Activated naive CD8-positive, alpha-beta T cell (primary cell): Measurements from ENCODE around the gene BPIFB2.

ENCODE experiments used
- H3K27ac Mint-ChIP-seq: one replicate; pipeline ENCODE4 v1.8.0; 2021; ENCODE audit warnings: mixed read lengths
- H3K27me3 Mint-ChIP-seq: one replicate; pipeline ENCODE4 v1.8.0; 2021; ENCODE audit warnings: mixed read lengths
- H3K36me3 Mint-ChIP-seq: one replicate; pipeline ENCODE4 v1.8.0; 2021; ENCODE audit warnings: mixed read lengths
- H3K4me1 Mint-ChIP-seq: one replicate; pipeline ENCODE4 v1.8.0; 2021; ENCODE audit warnings: low read depth, mixed read lengths
- H3K4me3 Mint-ChIP-seq: one replicate; pipeline ENCODE4 v1.8.0; 2021; ENCODE audit warnings: mild to moderate bottlenecking, mixed read lengths
- H3K9me3 Mint-ChIP-seq: one replicate; pipeline ENCODE4 v1.8.0; 2021; ENCODE audit warnings: low read depth, mixed read lengths

Gene BPIFB2

DNA sequence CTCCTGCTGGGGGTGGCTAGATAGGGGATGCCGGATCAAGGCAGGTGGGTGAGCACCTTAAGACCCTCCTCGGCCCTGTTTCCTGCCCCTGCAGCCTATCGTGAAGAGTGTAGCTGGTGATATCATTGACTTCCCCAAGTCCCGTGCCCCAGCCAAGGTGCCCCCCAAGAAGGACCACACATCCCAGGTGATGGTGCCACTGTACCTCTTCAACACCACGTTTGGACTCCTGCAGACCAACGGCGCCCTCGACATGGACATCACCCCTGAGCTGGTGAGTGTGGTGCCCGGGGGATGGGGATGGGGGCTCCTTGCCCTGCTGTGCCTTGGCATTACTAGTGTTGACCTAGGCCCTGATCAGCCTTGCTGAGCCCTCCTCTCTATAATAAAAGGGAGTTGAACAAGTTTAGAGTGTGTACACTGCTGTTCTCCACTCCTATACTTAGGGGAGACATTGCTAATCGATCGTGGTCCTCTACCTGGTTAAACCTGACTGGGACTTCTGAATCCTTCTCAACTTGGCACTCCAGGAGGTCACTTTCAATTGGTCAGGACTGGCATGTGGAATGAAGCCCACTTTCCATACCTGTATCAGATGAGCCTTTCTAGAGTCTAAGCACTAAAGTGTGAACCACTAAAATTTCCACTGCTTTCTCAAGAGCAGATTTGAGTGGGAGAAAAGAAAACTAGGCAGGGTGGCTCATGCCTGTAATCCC lies 57.2 kb downstream of the BPIFB2 start:
- Mint-ChIP-seq H3K27ac (no peak overlapping the region), H3K36me3 (no peaks in the 10 kb centered on the region), H3K4me3 (no peak overlapping the region), H3K9me3 (no peaks in the 10 kb centered on the region), H3K4me1 (peaks cover 3% of the 10 kb centered on the region), H3K27me3 (no peaks in the 10 kb centered on the region)

DNA sequence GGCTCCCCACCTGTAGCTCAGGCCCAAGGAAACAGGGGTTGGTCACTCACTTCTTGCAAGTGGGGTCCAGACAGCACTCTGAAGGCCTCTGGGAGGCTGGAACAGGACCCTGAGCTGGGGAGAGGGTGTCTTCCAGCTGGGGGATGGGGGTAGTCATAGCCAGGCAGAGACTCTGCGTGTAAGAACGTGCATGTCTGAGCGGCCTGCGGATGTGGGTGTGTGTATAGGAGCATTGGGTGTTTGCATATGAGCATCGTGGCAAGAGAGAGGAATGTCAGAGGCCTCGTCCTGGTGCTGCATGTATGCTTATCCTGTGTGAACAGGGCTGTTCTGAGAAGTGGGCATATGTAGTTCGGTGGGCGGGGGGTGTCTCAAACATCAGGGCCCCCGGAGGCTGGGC lies 58.3 kb downstream of the BPIFB2 start:
- Mint-ChIP-seq H3K36me3 (no peaks in the 10 kb centered on the region), H3K9me3 (no peaks in the 10 kb centered on the region), H3K4me3 (no peak overlapping the region), H3K27me3 (no peaks in the 10 kb centered on the region), H3K27ac (no peak overlapping the region), H3K4me1 (peaks cover 3% of the 10 kb centered on the region)

DNA sequence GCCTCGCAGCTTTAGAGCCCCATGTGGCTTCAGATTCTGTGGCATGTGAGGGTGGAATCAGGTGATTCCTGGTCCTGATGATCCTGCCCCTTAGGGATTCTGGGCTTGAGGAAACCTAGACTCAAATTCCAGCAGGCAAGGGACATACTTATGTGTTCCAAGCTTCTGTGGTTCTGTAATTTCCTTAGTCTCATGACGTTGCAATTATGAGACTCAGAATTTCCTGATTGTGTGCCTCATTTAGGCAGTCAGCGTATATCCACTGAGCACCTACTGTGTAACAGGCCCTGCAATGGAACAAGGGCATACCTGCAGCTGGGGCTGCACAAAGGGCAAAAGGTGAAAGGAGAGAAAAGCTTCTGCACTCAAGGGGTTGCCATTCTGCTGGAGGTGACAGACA lies 60.3 kb downstream of the BPIFB2 start:
- Mint-ChIP-seq H3K27ac (no peak overlapping the region), H3K9me3 (no peaks in the 10 kb centered on the region), H3K36me3 (no peaks in the 10 kb centered on the region), H3K4me1 (peaks cover 3% of the 10 kb centered on the region), H3K4me3 (no peak overlapping the region), H3K27me3 (no peaks in the 10 kb centered on the region)

DNA sequence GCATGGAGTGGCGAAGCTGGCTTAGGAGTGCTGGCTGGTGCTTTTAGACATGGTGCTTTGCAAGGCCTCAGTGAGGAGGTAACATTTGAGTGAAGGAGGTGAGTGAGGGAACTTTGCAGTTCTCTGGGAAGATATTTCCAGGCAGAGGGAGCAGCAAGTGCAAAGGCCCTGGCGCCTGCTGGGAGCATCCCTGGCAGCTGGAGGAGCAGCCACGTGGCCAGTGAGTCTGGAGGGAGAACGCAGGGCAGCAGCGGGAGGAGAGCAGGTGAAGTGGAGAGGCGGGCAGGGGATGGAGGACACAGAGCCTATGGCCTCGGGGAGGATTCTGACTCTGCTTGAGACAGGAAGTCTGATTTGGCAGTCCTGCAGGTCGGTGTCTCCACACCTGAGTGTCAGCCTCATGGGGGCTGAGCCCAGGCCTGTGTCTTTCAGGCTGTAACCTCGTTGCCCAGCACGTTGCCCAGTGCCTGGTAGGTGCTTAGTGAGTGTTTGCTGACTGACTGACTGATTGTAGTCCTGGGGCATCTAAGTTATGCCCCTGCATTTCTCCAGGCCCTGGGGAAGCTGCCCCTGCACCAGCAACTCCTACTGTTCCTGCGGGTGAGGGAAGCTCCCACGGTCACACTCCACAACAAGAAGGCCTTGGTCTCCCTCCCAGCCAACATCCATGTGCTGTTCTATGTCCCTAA lies 60.9 kb downstream of the BPIFB2 start:
- H3K9me3 Mint-ChIP-seq: no peaks in the 10 kb centered on the region
- H3K27me3 Mint-ChIP-seq: no peaks in the 10 kb centered on the region
- no peaks in the 10 kb centered on the region for H3K36me3 Mint-ChIP-seq
- peaks cover 3% of the 10 kb centered on the region for H3K4me1 Mint-ChIP-seq
- H3K27ac Mint-ChIP-seq: no peak overlapping the region
- H3K4me3 Mint-ChIP-seq: no peak overlapping the region

DNA sequence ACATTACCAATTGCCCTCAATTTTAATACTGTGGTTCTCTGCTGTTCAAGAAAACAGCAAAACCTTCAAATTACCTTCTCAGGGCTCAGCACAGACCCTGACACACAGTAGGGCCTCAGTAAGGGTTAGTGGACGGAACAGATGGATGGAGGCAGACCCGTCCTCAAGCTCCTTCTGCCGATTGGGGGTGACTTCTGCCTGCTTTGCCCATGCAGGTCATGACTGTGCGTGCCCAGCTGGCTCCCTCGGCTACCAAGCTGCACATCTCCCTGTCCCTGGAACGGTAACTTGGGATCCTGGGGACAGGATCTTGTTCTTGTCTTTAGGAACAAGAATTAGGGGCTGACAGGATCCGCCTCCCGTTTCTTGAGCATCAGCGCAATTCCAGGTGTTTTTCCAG lies 62.2 kb downstream of the BPIFB2 start:
- Mint-ChIP-seq H3K4me1 (peaks cover 3% of the 10 kb centered on the region), H3K4me3 (no peak overlapping the region), H3K27me3 (no peaks in the 10 kb centered on the region), H3K27ac (no peak overlapping the region), H3K9me3 (no peaks in the 10 kb centered on the region), H3K36me3 (no peaks in the 10 kb centered on the region)

DNA sequence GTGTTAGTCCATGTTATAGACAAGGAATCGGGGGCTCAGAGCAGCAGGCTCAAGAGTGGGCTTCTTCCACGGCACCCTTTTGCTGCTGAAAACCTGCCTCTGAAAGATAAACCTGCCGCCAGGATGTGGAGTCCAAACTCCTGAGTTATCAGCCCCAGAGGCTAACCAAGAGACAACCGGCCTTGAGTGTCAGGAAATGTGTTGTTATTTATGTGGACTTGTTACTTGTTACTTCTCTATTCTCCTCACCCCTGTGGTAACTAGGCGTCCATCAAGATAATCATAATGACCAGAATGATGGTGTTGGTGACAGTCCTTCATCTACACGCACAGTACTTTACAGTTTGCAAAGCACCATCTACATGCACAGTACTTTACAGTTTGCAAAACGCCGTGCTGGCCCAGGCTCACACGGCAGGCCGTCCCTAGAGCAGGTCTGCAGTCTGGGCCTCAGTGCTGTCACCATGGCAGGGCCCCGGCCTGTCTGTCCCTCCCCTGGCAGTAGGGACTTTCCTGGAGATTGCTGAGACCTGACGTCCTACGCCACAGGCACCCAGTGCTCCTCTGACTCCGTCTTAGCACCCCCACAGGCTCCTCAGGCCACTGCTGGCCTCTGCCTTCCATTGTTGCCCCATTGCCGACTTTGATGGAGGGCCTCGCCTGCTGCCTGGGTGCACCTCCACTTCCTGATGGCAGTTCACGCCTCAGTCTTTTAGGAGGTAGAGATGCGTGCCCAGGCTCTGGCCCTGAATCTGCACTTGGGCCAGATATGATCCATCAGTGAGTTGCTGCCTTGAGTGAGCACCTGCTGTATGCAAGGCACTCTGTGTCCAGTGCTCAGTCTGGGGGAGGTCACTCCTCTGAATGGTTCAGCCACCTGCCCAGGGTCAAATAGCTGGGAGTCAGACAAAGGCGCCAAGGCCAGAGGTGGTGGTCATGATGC lies 62.9 kb downstream of the BPIFB2 start:
- Mint-ChIP-seq H3K4me1 (peaks cover 3% of the 10 kb centered on the region), H3K27me3 (no peaks in the 10 kb centered on the region), H3K27ac (no peak overlapping the region), H3K9me3 (no peaks in the 10 kb centered on the region), H3K36me3 (no peaks in the 10 kb centered on the region), H3K4me3 (no peak overlapping the region)

DNA sequence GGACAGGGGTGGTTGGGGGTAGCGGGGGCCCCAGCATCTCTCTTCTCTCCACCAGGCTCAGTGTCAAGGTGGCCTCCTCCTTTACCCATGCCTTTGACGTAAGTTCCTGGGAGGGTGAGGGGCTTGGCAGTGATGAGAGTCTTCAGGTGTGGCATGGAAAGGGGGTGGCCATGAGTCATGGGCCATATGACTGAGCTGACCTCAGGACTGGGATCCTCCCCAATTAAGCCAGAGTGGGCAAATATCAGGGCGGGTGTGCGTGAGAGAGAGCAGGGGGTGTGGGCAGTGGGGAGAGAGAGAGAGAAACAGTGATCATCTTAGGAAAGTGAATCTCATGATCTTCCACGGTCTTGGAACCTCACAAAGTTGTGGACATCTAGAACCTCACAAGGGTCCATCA lies 63.7 kb downstream of the BPIFB2 start:
- H3K4me1 Mint-ChIP-seq: peaks cover 3% of the 10 kb centered on the region
- H3K36me3 Mint-ChIP-seq: no peaks in the 10 kb centered on the region
- no peak overlapping the region for H3K27ac Mint-ChIP-seq
- H3K27me3 Mint-ChIP-seq: no peaks in the 10 kb centered on the region
- H3K4me3 Mint-ChIP-seq: no peak overlapping the region
- no peaks in the 10 kb centered on the region for H3K9me3 Mint-ChIP-seq

DNA sequence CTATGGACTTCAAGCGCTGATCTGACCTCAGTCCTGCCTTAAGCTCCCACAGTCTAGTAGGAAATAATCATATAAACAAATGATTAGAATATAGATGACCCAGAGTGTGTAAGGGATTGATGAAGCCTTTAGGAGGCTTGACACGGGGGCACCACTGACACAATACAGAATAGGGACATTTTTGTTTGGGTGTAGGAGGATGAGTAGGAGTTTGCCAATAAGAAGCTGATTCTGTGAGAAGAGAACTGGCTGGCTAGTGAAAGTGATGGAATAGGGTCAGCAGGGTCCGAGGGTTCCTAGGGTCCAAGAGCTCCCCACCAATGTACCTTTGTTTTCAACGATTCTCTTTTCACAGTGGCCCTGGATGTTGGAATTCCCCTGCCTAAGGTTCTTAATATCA lies 64.9 kb downstream of the BPIFB2 start:
- Mint-ChIP-seq H3K36me3 (no peaks in the 10 kb centered on the region), H3K27ac (no peak overlapping the region), H3K9me3 (no peaks in the 10 kb centered on the region), H3K27me3 (no peaks in the 10 kb centered on the region), H3K4me1 (peaks cover 3% of the 10 kb centered on the region), H3K4me3 (no peak overlapping the region)

DNA sequence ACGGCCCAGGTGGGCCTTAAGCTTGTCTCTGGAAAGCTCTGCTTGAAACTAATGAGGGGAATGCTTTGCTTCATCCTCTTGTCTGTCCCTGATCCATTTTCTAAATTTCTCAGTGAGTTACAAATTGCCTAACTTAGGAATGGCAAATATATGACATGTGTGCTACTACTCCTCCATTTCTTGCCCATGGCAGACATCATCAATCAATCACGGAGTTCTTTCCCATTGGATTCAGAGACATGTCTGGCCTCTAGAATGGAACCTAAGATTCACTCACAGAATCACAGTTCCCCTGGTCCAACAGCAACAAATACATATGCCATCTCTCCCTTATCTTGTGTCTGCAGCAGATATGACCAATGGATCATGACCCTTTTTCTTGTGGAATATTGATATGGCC lies 65.3 kb downstream of the BPIFB2 start:
- Mint-ChIP-seq H3K4me3 (no peak overlapping the region), H3K27ac (no peak overlapping the region), H3K4me1 (peaks cover 3% of the 10 kb centered on the region), H3K27me3 (no peaks in the 10 kb centered on the region), H3K36me3 (no peaks in the 10 kb centered on the region), H3K9me3 (no peaks in the 10 kb centered on the region)
